GM21381 (cell line): ENCODE results near the gene PDE8A.

ENCODE experiments used
- ATAC-seq: cut with Tn5 transposase; IDR thresholded peaks from one replicate; pipeline ENCODE4 v1.9.1; 2021; ENCODE audit warnings: mild to moderate bottlenecking, moderate library complexity; ENCODE audit not compliant: unreplicated experiment

Gene PDE8A

GRCh38 chr15:84981711-84982300, at the start of gene PDE8A:
Gene PDE8A (plus strand): TSS chr15:84981856. CDS start chr15:84982163, 307 bp downstream.
- peak; percentile 19 for ATAC-seq

GRCh38 chr15:84934942-84935729, 46.5 kb upstream of the PDE8A start:
- no peak for ATAC-seq

- ATAC-seq = no peak
These were observed 44.5 kb upstream of the PDE8A start for GRCh38 chr15:84937144-84937543.

- no peak for ATAC-seq
These were observed 42.9 kb upstream of the PDE8A start for GRCh38 chr15:84938726-84939125.

- ATAC-seq = no peak
These were observed 41.3 kb upstream of the PDE8A start for GRCh38 chr15:84940399-84940798.

GRCh38 chr15:84942456-84942855, 39.2 kb upstream of the PDE8A start:
- no peak for ATAC-seq

GRCh38 chr15:84944311-84944710, 37.3 kb upstream of the PDE8A start:
- ATAC-seq = no peak

- no peak for ATAC-seq
These were observed 36.8 kb upstream of the PDE8A start for GRCh38 chr15:84944861-84945260.

GRCh38 chr15:84946772-84947489, 34.7 kb upstream of the PDE8A start:
- ATAC-seq = no peak

- no peak for ATAC-seq
These were observed 33.5 kb upstream of the PDE8A start for GRCh38 chr15:84947947-84948830.

GRCh38 chr15:84949043-84949442, 32.6 kb upstream of the PDE8A start:
- no peak for ATAC-seq

- ATAC-seq = no peak
These were observed 31.6 kb upstream of the PDE8A start for GRCh38 chr15:84949845-84950569.

- no peak for ATAC-seq
These were observed 31.0 kb upstream of the PDE8A start for GRCh38 chr15:84950570-84951111.

GRCh38 chr15:84951736-84952135, 29.9 kb upstream of the PDE8A start:
- no peak for ATAC-seq

- ATAC-seq = no peak
These were observed 28.5 kb upstream of the PDE8A start for GRCh38 chr15:84953136-84953535.

GRCh38 chr15:84953726-84954125, 27.9 kb upstream of the PDE8A start:
- no peak for ATAC-seq

GRCh38 chr15:84955089-84955848, 26.4 kb upstream of the PDE8A start:
- no peak for ATAC-seq

GRCh38 chr15:84956199-84956598, 25.5 kb upstream of the PDE8A start:
- ATAC-seq = no peak

GRCh38 chr15:84960391-84961113, 21.1 kb upstream of the PDE8A start:
- ATAC-seq = no peak
